ENCODE data around the gene CDH24. TPM values are rescaled to one million over a fixed set of nuclear protein-coding genes. Genes with fewer than 3 reads are reported as not detected.

The CDH24 gene
- total RNA-seq, 6 donors from 2014 or later = 2.0 to 8.0 (median 4.2) TPM

DNA sequence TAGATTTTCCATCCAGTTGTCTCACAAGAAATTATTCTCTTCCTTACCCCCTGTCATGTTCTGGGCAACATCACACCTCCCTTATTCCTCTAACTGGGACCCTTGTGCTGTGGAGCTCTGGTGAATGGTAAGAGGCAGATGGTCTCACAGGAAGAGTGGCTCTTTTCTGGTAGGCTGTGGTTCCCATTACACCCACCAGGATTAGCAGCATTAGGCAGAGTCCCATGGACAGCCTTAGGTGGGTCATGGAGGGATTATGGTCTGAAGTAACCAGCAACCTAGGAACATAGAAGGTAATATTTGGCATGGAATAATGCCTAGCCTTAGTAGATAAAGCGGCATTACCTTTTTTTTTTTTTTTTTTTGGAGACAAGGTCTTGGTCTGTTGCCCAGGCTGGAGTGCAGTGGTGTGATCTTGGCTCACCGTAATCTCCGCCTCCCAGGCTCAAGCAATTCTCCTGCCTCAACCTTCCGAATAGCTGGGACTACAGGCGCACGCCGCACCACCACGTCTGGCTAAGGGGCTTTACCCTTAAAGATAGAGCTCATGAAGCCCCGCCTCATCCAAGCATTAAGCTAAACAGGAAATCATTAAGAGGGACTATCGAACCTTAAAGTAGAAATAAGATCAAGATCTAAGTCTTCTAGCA lies 42.0 kb upstream of the CDH24 start:
- peaks cover 9 to 30% (median 12%) of the 10 kb centered on the region in 4 donors for H3K4me1 ChIP-seq
- no peak overlapping the region for H3K4me3 ChIP-seq
- WGBS, 2 donors = 72 to 81% methylated on average over 10 of the region's 10 CpGs
- no peak for ATAC-seq (ENCODE audit: low FRiP score in 2 of 2)
- peak overlapping the region in 2 of 4 donors; percentile 9 to 68 for H3K27ac ChIP-seq
- H3K36me3 ChIP-seq = peaks cover 0 to 24% (median 9%) of the 10 kb centered on the region in 4 donors
- no peaks in the 10 kb centered on the region for H3K27me3 ChIP-seq
- H3K9me3 ChIP-seq = no peaks in the 10 kb centered on the region
- TF ChIP-seq, protein P1, sequence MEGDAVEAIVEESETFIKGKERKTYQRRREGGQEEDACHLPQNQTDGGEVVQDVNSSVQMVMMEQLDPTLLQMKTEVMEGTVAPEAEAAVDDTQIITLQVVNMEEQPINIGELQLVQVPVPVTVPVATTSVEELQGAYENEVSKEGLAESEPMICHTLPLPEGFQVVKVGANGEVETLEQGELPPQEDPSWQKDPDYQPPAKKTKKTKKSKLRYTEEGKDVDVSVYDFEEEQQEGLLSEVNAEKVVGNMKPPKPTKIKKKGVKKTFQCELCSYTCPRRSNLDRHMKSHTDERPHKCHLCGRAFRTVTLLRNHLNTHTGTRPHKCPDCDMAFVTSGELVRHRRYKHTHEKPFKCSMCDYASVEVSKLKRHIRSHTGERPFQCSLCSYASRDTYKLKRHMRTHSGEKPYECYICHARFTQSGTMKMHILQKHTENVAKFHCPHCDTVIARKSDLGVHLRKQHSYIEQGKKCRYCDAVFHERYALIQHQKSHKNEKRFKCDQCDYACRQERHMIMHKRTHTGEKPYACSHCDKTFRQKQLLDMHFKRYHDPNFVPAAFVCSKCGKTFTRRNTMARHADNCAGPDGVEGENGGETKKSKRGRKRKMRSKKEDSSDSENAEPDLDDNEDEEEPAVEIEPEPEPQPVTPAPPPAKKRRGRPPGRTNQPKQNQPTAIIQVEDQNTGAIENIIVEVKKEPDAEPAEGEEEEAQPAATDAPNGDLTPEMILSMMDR (IDR thresholded peaks at IDR 0.05) = no peak
- TF ChIP-seq POLR2AphosphoS5 (IDR thresholded peaks at IDR 0.05) (peak in 1 of 2 donors; percentile 50), POLR2A (IDR thresholded peaks at IDR 0.05) (no peak), EP300 (IDR thresholded peaks at IDR 0.05) (no peak)
- peak in 1 of 2 donors; percentile 65 for DNase-seq

DNA sequence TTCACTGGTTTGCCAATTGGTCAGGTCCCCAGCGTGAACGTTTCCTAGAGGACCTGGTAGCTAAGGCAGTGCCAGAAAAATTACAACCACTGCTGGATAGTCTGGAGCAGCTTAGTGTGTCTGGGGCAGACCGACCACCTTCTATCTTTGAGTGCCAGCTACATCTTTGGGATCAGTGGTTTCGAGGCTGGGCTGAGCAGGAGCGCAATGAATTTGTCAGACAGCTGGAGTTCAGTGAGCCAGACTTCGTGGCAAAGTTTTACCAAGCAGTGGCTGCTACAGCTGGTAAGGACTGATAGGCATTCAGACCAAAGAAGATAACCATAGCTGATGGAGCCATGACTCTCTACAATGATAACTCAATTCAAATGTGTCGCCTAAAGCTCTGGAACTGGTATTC lies 40.5 kb upstream of the CDH24 start:
- ATAC-seq (ENCODE audit: low FRiP score in 2 of 2) = no peak
- no peak for DNase-seq
- Histone ChIP-seq H3K27me3 (no peaks in the 10 kb centered on the region), H3K4me1 (peaks cover 22 to 45% (median 26%) of the 10 kb centered on the region in 4 donors), H3K9me3 (no peaks in the 10 kb centered on the region), H3K4me3 (no peak overlapping the region), H3K27ac (no peak overlapping the region), H3K36me3 (peaks cover 0 to 28% (median 12%) of the 10 kb centered on the region in 4 donors)
- 87 to 90% methylated on average over 7 of the region's 7 CpGs for WGBS, 2 donors
- no peak for TF ChIP-seq POLR2A (IDR thresholded peaks at IDR 0.05)
- TF ChIP-seq, protein P1 (IDR thresholded peaks at IDR 0.05) = no peak
- TF ChIP-seq POLR2AphosphoS5 (IDR thresholded peaks at IDR 0.05) = no peak
- no peak for TF ChIP-seq EP300 (IDR thresholded peaks at IDR 0.05)

DNA sequence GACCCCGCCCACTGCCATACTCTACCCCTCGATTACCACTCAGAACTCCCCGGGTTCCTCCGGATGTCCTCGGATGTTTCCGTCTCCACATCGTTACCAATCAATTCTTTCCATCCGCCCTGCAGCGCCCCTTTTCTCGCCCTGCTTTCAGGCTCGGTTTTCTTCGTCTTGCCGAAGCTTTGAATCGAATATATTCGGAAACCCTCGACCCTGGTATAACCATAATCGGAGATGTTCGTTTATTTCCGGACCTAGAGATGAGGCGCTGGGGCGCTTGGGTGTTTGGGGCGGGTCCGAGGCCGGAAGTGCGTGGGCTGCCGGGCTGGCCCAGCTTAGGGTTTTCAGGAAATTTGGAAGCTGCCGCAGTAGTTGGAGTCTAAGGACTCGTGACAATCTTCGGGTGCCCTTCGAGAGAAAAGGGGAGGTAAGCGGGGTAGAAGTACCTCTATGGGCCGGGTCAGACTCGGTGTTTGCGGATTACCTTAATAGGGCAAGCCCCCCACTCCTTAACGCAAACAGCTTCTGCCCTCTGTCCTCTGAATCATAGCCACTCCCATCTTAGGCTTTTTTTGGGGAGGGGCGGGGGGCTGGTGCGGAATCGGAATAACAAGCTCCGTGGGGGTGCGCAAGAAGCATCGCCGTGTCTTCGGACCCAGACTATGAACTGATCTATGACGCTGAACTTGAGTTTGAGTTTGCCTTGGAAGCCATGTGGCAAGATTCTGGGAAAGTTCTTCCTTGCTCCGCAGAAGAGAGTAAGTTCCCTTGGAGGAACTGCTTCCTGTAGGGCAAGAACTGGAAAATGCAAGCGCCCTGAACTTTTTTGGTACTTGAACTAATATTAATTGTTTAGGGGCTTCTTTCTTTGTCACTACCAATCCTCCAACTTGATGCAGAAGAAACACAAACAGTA lies 38.1 kb upstream of the CDH24 start, which contains the start of gene C14orf119:
TSS of gene C14orf119 (plus strand) at position 310 of the 913 bp plus-strand sequence. CDS start 2,154 bp downstream, outside the sequence.
- Histone ChIP-seq H3K4me1 (peaks cover 25 to 68% (median 36%) of the 10 kb centered on the region in 4 donors), H3K36me3 (peaks cover 0 to 51% (median 20%) of the 10 kb centered on the region in 4 donors), H3K27ac (peak within 1 kb of the TSS; percentile 91 to 100 (median 99)), H3K27me3 (no peaks in the 10 kb centered on the region), H3K4me3 (peak within 1 kb of the TSS; percentile 74 to 85 (median 82)), H3K9me3 (no peaks in the 10 kb centered on the region)
- DNase-seq (peak; percentile 96 to 99), ATAC-seq (ENCODE audit: low FRiP score in 2 of 2) (peak; percentile 96 to 99)
- WGBS, 2 donors = 1% methylated on average over 41 to 46 of the region's 46 CpGs
- TF ChIP-seq POLR2A (IDR thresholded peaks at IDR 0.05) (peak; percentile 64 to 85 (median 74)), EP300 (IDR thresholded peaks at IDR 0.05) (peak in 1 of 4 donors; percentile 3), POLR2AphosphoS5 (IDR thresholded peaks at IDR 0.05) (peak; percentile 84 to 91)
- TF ChIP-seq, protein P1 (IDR thresholded peaks at IDR 0.05) = peak in 1 of 6 experiments; percentile 5

DNA sequence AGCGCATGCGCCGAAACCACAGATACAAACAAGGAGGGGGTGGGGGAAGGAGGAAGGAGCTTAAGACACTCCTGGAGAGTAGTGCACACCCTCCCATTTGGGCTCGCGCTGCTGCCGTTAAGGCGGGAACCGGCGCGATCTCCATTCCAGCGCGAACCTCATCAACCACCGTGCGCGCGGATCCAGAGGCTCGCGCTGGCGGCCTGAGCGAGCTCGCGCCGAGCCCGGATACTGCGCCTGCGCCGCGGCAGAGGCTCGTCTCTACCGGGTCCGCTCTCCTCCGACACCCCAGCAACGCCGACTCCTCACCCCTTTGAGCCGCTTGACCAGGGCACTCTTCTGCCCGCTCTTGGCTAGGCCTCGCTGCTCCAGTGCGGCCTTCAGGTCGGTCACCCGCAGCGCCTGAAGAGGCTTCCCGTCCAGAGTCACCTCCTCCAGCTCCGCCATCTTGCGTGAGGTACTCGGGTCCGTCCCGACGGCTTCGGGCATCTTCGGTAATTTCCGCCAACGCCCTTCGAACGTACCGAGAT lies 37.4 kb upstream of the CDH24 start, which contains the start of gene ACIN1:
TSS of gene ACIN1 (minus strand) at position 471 of the 530 bp plus-strand sequence. CDS start at position 447, 24 bp downstream.
- Histone ChIP-seq H3K9me3 (no peaks in the 10 kb centered on the region), H3K4me1 (peaks cover 25 to 70% (median 42%) of the 10 kb centered on the region in 4 donors), H3K36me3 (peaks cover 5 to 58% (median 27%) of the 10 kb centered on the region in 4 donors), H3K4me3 (peak within 1 kb of the TSS; percentile 74 to 85 (median 82)), H3K27me3 (no peaks in the 10 kb centered on the region), H3K27ac (peak within 1 kb of the TSS; percentile 91 to 100 (median 99))
- WGBS, 2 donors = 0% methylated on average over 12 to 32 of the region's 55 CpGs
- peak; percentile 74 to 76 for ATAC-seq (ENCODE audit: low FRiP score in 2 of 2)
- DNase-seq = peak; percentile 77 to 94
- TF ChIP-seq, protein P1 (IDR thresholded peaks at IDR 0.05) = no peak
- TF ChIP-seq POLR2A (IDR thresholded peaks at IDR 0.05) (peak in 3 of 4 donors; percentile 59 to 87 (median 62)), POLR2AphosphoS5 (IDR thresholded peaks at IDR 0.05) (peak; percentile 86 to 94), EP300 (IDR thresholded peaks at IDR 0.05) (peak in 1 of 4 donors; percentile 6)

Measured in upper lobe of left lung (tissue), 6 donors.